GM19238 (cell line): ENCODE results near the gene FAM72C.
"Not testable (repeated sequence)": the region's sequence is repeated elsewhere in the genome, so short reads cannot be mapped to it uniquely, and the experiment has no call there.

Experiments
- DNase-seq: peaks from one replicate; pipeline ENCODE4 v3.0.0; 2011; ENCODE audit warnings: low spot score; ENCODE audit not compliant: insufficient read length

The FAM72C gene

GRCh38 chr1:143913705-143914104, 58.1 kb downstream of the FAM72C start:
- DNase-seq: not testable (repeated sequence)
